PC-3 (cell line): ENCODE results near the gene SLC8A3.

ENCODE experiments used
- EZH2 ChIP-seq: fragments of 300-600 bp; sonication (generic); IDR thresholded peaks from one replicate; pipeline ENCODE4 v1.6.1; 2017; ENCODE audit warnings: antibody characterized with exemption, mild to moderate bottlenecking, low read length; ENCODE audit not compliant: unreplicated experiment
- EZH2phosphoT487 ChIP-seq: fragments of 300-600 bp; sonication (generic); IDR thresholded peaks from 2 replicates; pipeline ENCODE4 v1.6.1; 2018; ENCODE audit warnings: mild to moderate bottlenecking, antibody characterized with exemption, low read length, borderline replicate concordance
- TF ChIP-seq, protein P1 (sequence below): fragments of 300-600 bp; sonication (generic); conservative IDR thresholded peaks from 2 replicates; pipeline ENCODE4 v1.5.1; 2017; ENCODE audit warnings: antibody characterized with exemption, low read depth, mild to moderate bottlenecking, low read length

DNA sequence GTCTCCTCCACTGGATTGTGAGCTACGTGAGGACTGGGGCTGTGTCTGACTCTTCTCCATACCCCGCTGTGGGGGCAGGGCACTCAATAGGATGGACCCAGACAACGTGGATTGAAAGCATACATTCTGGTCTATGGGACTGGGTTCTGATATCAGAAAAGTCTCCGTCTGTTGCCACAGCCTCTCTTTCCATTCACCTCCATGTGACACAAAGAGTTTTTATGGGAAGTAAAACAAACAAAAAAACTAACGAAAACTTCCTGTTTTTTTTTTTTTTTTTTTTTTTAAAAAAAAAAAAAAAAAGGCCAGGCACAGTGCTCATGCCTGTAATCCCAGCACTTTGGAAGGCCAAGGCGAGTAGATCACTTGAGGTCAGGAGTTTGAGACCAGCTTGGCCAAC is 44.7 kb downstream of the SLC8A3 start:
- TF ChIP-seq, protein P1, sequence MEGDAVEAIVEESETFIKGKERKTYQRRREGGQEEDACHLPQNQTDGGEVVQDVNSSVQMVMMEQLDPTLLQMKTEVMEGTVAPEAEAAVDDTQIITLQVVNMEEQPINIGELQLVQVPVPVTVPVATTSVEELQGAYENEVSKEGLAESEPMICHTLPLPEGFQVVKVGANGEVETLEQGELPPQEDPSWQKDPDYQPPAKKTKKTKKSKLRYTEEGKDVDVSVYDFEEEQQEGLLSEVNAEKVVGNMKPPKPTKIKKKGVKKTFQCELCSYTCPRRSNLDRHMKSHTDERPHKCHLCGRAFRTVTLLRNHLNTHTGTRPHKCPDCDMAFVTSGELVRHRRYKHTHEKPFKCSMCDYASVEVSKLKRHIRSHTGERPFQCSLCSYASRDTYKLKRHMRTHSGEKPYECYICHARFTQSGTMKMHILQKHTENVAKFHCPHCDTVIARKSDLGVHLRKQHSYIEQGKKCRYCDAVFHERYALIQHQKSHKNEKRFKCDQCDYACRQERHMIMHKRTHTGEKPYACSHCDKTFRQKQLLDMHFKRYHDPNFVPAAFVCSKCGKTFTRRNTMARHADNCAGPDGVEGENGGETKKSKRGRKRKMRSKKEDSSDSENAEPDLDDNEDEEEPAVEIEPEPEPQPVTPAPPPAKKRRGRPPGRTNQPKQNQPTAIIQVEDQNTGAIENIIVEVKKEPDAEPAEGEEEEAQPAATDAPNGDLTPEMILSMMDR: no peak
- TF ChIP-seq EZH2phosphoT487 (no peak), EZH2 (no peak)
